OCI-LY7 (cell line): ENCODE data around the gene GRIK2. TPM values are rescaled to one million over a fixed set of nuclear protein-coding genes. Genes with fewer than 3 reads are reported as not detected.

ENCODE experiments used
- BruUV-seq: library from RNA; stranded (reverse); fragments of 400-500 nt; replicated peaks from 2 replicates; lab custom pipeline; 2021; lab: Mats Ljungman, UMichigan
- CTCF ChIA-PET: fragments of 300-600 bp; sonication (Branson Sonifier 250); formaldehyde crosslinking; loops from one replicate; lab custom pipeline; 2022; ENCODE audit warnings: antibody characterized with exemption; ENCODE audit not compliant: unreplicated experiment; lab: Charles Lee
- POLR2A ChIA-PET: fragments of 300-600 bp; sonication (Branson Sonifier 250); formaldehyde crosslinking; loops from one replicate; lab custom pipeline; 2022; ENCODE audit warnings: antibody characterized with exemption; lab: Charles Lee
- DNase-seq: peaks from one replicate; pipeline ENCODE4 v3.0.0-alpha.2; 2015; ENCODE audit warnings: low spot score
- H2AFZ ChIP-seq: fragments of 200-600 bp; sonication (generic), shearing (Covaris generic); 2 replicates; pipeline ENCODE4 v1.6.1; 2014; ENCODE audit warnings: mild to moderate bottlenecking, antibody characterized with exemption, low read length, moderate library complexity
- H3K27ac ChIP-seq: fragments of 200-600 bp; sonication (generic); 2 replicates; pipeline ENCODE4 v1.5.1; 2014; ENCODE audit warnings: mixed run types, low read depth, mild to moderate bottlenecking, moderate library complexity, low read length, inconsistent platforms; ENCODE audit not compliant: poor library complexity, severe bottlenecking
- H3K36me3 ChIP-seq: fragments of 200-600 bp; sonication (generic); 2 replicates; pipeline ENCODE4 v1.6.1; 2014; ENCODE audit warnings: mild to moderate bottlenecking, antibody characterized with exemption, low read length, moderate library complexity, mixed read lengths; ENCODE audit not compliant: insufficient read depth
- H3K4me1 ChIP-seq: fragments of 200-600 bp; sonication (generic); 2 replicates; pipeline ENCODE4 v1.5.1; 2014; ENCODE audit warnings: mild to moderate bottlenecking, low read length; ENCODE audit not compliant: insufficient read depth, poor library complexity, severe bottlenecking
- H3K4me2 ChIP-seq: fragments of 200-600 bp; sonication (generic); 2 replicates; pipeline ENCODE4 v1.6.1; 2014; ENCODE audit warnings: mild to moderate bottlenecking, low read length
- H3K4me3 ChIP-seq: fragments of 200-600 bp; sonication (generic); 2 replicates; pipeline ENCODE4 v1.5.1; 2014; ENCODE audit warnings: mild to moderate bottlenecking, low read depth, low read length; ENCODE audit not compliant: poor library complexity, severe bottlenecking
- H3K79me2 ChIP-seq: fragments of 200-600 bp; sonication (generic); 2 replicates; pipeline ENCODE4 v1.6.1; 2016; ENCODE audit warnings: low read depth, mild to moderate bottlenecking, low read length, moderate library complexity, mixed read lengths; ENCODE audit not compliant: insufficient read depth
- H3K9me2 ChIP-seq: fragments of 200-600 bp; sonication (generic); 2 replicates; pipeline ENCODE4 v1.6.1; 2016; ENCODE audit warnings: mild to moderate bottlenecking, low read length, mixed read lengths; ENCODE audit not compliant: insufficient read depth
- H3K9me3 ChIP-seq: fragments of 200-600 bp; sonication (generic); 2 replicates; pipeline ENCODE4 v1.6.1; 2014; ENCODE audit warnings: mild to moderate bottlenecking, mixed run types, low read length, mixed read lengths
- H4K20me1 ChIP-seq: fragments of 200-600 bp; sonication (generic); 2 replicates; pipeline ENCODE4 v1.6.1; 2014; ENCODE audit warnings: mild to moderate bottlenecking, antibody characterized with exemption, low read length, moderate library complexity, mixed read lengths; ENCODE audit not compliant: insufficient read depth
- EZH2phosphoT487 ChIP-seq: fragments of 200-600 bp; sonication (generic); IDR thresholded peaks from 2 replicates; pipeline ENCODE4 v1.6.1; 2018; ENCODE audit warnings: low read depth, borderline replicate concordance, mild to moderate bottlenecking, mixed run types, antibody characterized with exemption, low read length, moderate library complexity, mixed read lengths
- intact Hi-C: fragments of 100-400 bp; cut with micrococcal nuclease; formaldehyde crosslinking; loops from one replicate; pipeline ENCODE4 v1.10.0; 2022; ENCODE audit not compliant: unreplicated experiment
- total RNA-seq, 2 experiments: library from RNA; depleted of rRNA in 1 of 2; stranded (reverse); fragments of >200 nt in 1 of 2; shearing (Covaris generic) in 1 of 2; gene quantifications; 2 replicates each; pipeline ENCODE4 v1.2.3, GENCODE V29; 2014 to 2022
- TF ChIP-seq, protein P1 (sequence below): fragments of 200-600 bp; sonication (generic); conservative IDR thresholded peaks from 2 replicates; pipeline ENCODE4 v1.5.1; 2014; ENCODE audit warnings: mild to moderate bottlenecking, antibody characterized with exemption, low read length, moderate library complexity, mixed read lengths

GRIK2 gene
- total RNA-seq, 2 experiments from 2014 or later: not detected

GRCh38 chr6:101489456-101489855 is 95.9 kb downstream of the GRIK2 start:
- no peak overlapping the region for H3K27ac ChIP-seq
- BruUV-seq: no TSS peak
- no peaks in the 10 kb centered on the region for H3K9me3 ChIP-seq
- intact Hi-C loops: no loop called here
- H3K4me3 ChIP-seq: no peak overlapping the region
- no peaks in the 10 kb centered on the region for H3K36me3 ChIP-seq
- ChIA-PET POLR2A (no interaction called here), CTCF (no interaction called here)
- no peaks in the 10 kb centered on the region for H4K20me1 ChIP-seq
- no peak for DNase-seq
- no peaks in the 10 kb centered on the region for H3K9me2 ChIP-seq
- no peak for TF ChIP-seq EZH2phosphoT487
- TF ChIP-seq, protein P1, sequence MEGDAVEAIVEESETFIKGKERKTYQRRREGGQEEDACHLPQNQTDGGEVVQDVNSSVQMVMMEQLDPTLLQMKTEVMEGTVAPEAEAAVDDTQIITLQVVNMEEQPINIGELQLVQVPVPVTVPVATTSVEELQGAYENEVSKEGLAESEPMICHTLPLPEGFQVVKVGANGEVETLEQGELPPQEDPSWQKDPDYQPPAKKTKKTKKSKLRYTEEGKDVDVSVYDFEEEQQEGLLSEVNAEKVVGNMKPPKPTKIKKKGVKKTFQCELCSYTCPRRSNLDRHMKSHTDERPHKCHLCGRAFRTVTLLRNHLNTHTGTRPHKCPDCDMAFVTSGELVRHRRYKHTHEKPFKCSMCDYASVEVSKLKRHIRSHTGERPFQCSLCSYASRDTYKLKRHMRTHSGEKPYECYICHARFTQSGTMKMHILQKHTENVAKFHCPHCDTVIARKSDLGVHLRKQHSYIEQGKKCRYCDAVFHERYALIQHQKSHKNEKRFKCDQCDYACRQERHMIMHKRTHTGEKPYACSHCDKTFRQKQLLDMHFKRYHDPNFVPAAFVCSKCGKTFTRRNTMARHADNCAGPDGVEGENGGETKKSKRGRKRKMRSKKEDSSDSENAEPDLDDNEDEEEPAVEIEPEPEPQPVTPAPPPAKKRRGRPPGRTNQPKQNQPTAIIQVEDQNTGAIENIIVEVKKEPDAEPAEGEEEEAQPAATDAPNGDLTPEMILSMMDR: no peak
- no peaks in the 10 kb centered on the region for H3K79me2 ChIP-seq
- no peak overlapping the region for H2AFZ ChIP-seq
- no peak overlapping the region for H3K4me2 ChIP-seq
- no peaks in the 10 kb centered on the region for H3K4me1 ChIP-seq

- Histone ChIP-seq H3K4me1 (no peaks in the 10 kb centered on the region), H3K9me3 (no peaks in the 10 kb centered on the region), H2AFZ (no peak overlapping the region), H3K4me2 (no peak overlapping the region), H3K27ac (no peak overlapping the region), H3K79me2 (no peaks in the 10 kb centered on the region), H3K9me2 (no peaks in the 10 kb centered on the region), H4K20me1 (no peaks in the 10 kb centered on the region), H3K36me3 (no peaks in the 10 kb centered on the region), H3K4me3 (no peak overlapping the region)
- BruUV-seq: no TSS peak
- TF ChIP-seq, protein P1: no peak
- TF ChIP-seq EZH2phosphoT487: no peak
- ChIA-PET CTCF (no interaction called here), POLR2A (no interaction called here)
- intact Hi-C loops: no loop called here
- no peak for DNase-seq
Observed at GRCh38 chr6:101490857-101491256, 97.3 kb downstream of the GRIK2 start.

- TF ChIP-seq, protein P1: no peak
- TF ChIP-seq EZH2phosphoT487: no peak
- POLR2A ChIA-PET: no interaction called here
- CTCF ChIA-PET: no interaction called here
- intact Hi-C loops: no loop called here
- no peak for DNase-seq
- Histone ChIP-seq H3K4me3 (no peak overlapping the region), H2AFZ (no peak overlapping the region), H3K27ac (no peak overlapping the region), H4K20me1 (no peaks in the 10 kb centered on the region), H3K9me2 (no peaks in the 10 kb centered on the region), H3K9me3 (no peaks in the 10 kb centered on the region), H3K36me3 (no peaks in the 10 kb centered on the region), H3K4me2 (no peak overlapping the region), H3K79me2 (no peaks in the 10 kb centered on the region), H3K4me1 (no peaks in the 10 kb centered on the region)
- no TSS peak for BruUV-seq
Observed at GRCh38 chr6:101502818-101503217, 109.3 kb downstream of the GRIK2 start.
